IPS-18a (cell line): ENCODE results near the gene OOEP.

Experiments used
- H3K27ac ChIP-seq: one replicate; pipeline ENCODE4 v1.5.1; 2013; ENCODE audit warnings: low read length
- H3K27me3 ChIP-seq: one replicate; pipeline ENCODE4 v1.6.1; 2013; ENCODE audit warnings: mild to moderate bottlenecking, low read length; ENCODE audit not compliant: control insufficient read depth, insufficient read depth
- H3K36me3 ChIP-seq: one replicate; pipeline ENCODE4 v1.6.1; 2013; ENCODE audit warnings: low read depth, low read length; ENCODE audit not compliant: control insufficient read depth
- H3K4me1 ChIP-seq: one replicate; pipeline ENCODE4 v1.6.1; 2013; ENCODE audit warnings: low read depth, low read length; ENCODE audit not compliant: control insufficient read depth
- H3K4me3 ChIP-seq: one replicate; pipeline ENCODE4 v1.5.1; 2013; ENCODE audit warnings: low read length
- H3K9ac ChIP-seq: one replicate; pipeline ENCODE4 v1.6.1; 2013; ENCODE audit warnings: mild to moderate bottlenecking, low read length, moderate library complexity
- H3K9me3 ChIP-seq: one replicate; pipeline ENCODE4 v1.6.1; 2013; ENCODE audit warnings: low read depth, low read length; ENCODE audit not compliant: control insufficient read depth

OOEP gene

DNA sequence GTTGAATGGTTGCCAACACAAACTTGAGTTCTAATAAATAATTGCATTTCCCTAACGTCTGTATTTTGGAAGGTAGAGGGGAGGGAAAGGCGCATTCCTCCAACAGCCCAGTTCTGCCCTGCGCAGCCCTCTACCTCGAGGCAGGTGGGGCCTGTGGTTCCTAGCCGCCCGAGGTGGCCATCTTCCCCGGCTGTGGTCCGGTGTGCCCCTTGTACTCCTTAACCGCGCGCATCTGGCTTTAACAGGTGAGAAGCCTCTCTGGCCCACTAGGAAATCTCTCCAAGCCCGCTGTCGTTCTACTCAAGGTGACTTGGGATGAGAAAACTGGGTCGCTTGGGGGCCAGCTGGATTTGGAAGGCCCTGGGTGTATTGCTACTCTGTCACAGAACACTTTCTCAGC, 5.6 kb downstream of the OOEP start:
- no peaks in the 10 kb centered on the region for H3K9me3 ChIP-seq
- no peak overlapping the region for H3K27ac ChIP-seq
- no peak overlapping the region for H3K4me3 ChIP-seq
- H3K27me3 ChIP-seq: no peaks in the 10 kb centered on the region
- no peaks in the 10 kb centered on the region for H3K36me3 ChIP-seq
- H3K9ac ChIP-seq: no peak overlapping the region
- peaks cover 5% of the 10 kb centered on the region for H3K4me1 ChIP-seq

DNA sequence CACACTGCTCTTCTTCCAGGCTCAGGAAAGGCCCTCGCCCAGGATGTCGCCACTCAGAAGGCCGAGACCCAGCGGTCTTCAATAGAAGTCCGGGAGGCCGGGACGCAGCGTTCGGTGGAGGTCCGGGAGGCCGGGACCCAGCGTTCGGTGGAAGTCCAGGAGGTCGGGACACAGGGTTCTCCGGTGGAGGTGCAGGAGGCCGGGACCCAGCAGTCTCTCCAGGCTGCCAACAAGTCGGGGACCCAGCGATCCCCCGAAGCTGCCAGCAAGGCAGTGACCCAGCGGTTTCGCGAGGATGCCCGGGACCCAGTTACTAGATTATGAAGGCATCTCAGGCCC, 6.2 kb downstream of the OOEP start:
- peaks cover 5% of the 10 kb centered on the region for H3K4me1 ChIP-seq
- no peak overlapping the region for H3K9ac ChIP-seq
- H3K9me3 ChIP-seq: no peaks in the 10 kb centered on the region
- no peak overlapping the region for H3K27ac ChIP-seq
- H3K27me3 ChIP-seq: no peaks in the 10 kb centered on the region
- no peaks in the 10 kb centered on the region for H3K36me3 ChIP-seq
- no peak overlapping the region for H3K4me3 ChIP-seq

DNA sequence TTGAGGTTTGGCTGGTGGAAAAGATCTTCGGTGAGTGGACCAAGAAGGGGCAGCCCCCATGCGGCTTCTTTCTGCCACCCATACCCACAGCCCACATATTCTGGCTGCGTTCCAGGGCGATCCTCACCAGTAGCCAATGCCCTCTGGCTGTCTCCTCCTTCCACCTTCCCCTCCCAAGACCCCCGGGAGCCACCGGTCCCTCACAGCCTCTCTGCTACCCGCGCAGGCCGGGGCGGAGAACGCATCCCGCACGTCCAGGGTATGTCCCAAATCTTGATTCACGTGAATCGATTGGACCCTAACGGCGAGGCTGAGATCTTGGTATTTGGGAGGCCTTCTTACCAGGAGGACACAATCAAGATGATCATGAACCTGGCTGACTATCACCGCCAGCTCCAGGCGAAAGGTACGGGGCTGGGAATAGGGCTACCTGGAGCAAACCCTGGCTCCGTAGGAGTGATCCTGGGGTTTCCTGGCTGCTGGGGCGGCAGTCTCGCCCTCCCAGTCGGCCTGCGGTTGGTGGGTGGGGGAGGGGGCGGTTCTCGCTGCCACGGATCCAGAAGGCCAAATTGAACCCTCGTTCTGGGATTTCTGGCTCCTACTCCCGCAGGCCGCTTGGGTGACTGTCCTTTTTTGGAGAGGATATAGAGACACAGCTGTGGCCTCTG, 6.7 kb downstream of the OOEP start:
- H3K27ac ChIP-seq: no peak overlapping the region
- H3K36me3 ChIP-seq: no peaks in the 10 kb centered on the region
- H3K27me3 ChIP-seq: no peaks in the 10 kb centered on the region
- peaks cover 2% of the 10 kb centered on the region for H3K4me1 ChIP-seq
- H3K9me3 ChIP-seq: no peaks in the 10 kb centered on the region
- no peak overlapping the region for H3K4me3 ChIP-seq
- H3K9ac ChIP-seq: no peak overlapping the region

DNA sequence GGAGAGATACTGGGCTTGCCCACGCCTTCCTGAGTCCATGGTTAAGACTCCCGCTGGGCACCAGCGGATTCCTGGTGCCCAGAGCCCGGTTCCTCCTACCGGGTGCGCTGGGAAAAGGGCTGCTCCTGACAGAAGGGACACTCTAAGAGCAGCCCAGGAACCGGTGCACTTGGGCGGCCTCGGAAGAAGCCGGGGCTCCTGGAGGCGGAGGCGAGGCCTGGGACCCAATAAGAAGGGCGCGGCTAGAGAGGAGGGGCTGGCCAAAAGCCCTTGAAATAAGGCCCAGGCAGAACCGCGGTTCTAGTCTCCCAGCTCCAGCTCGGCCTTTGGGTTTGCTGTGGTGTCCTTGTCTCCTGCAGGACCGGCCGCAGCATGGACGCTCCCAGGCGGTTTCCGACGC, 7.3 kb downstream of the OOEP start, which contains the start of gene KHDC3L:
Gene KHDC3L (plus strand): TSS at position 301 of the 400 bp plus-strand sequence. CDS start 72 bp downstream, at position 373.
- Histone ChIP-seq H3K27ac (no peak within 1 kb of the TSS), H3K4me1 (no peaks in the 10 kb centered on the region), H3K9me3 (no peaks in the 10 kb centered on the region), H3K4me3 (no peak within 1 kb of the TSS), H3K36me3 (no peaks in the 10 kb centered on the region), H3K9ac (no peak within 1 kb of the TSS), H3K27me3 (no peaks in the 10 kb centered on the region)

DNA sequence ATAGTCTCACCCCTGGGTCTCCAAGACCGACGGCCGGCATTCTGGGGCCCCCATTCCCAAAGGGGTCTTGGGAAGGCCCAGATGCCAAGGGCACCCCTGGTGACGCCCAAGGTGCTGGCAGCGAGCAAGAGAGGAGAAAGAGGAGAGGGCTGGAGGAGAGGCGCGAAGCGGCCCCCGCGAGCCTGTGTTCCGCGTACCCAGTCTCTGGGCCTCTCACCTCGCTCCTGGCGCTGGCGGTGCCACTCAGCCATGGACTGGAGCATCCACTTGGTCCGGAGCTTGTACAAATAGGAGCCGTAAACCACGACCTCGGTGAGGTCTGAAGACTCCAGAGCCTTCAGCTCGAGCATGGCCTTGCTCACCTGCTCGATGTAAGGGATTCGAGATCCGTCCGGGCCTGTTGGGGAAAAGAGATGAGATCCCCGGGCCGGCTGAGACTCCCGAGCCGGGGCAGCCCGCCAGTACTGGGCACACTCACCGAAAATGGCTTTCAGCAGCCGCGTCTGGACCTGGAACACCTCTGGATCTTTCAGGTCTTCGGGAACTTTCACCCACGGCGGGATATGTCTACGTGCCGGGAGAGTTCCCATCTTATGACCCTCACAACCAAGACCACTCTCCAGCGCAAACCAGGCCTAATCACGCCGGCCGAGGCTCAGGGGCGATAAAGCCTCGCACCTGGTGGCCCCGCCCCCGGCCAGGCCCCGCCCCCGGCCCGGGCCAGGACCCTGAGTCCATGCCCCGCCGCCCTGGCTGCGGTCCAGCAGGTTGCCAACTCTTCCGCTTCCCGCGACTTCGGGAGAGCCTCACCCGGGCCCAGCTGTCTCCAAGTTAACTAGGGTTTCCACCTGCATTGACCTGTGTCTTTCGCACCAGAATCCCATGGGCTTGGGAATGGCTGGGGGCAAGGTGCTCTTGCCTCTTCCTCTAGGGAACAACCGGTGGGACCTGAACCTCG, 15.8 kb downstream of the OOEP start, which contains the start of gene DPPA5:
Gene DPPA5 (minus strand): TSS at position 641 of the 958 bp plus-strand sequence. CDS start 51 bp downstream, at position 590.
- no peaks in the 10 kb centered on the region for H3K27me3 ChIP-seq
- no peak within 1 kb of the TSS for H3K27ac ChIP-seq
- H3K9ac ChIP-seq: no peak within 1 kb of the TSS
- peaks cover 16% of the 10 kb centered on the region for H3K4me1 ChIP-seq
- H3K36me3 ChIP-seq: no peaks in the 10 kb centered on the region
- no peaks in the 10 kb centered on the region for H3K9me3 ChIP-seq
- no peak within 1 kb of the TSS for H3K4me3 ChIP-seq

DNA sequence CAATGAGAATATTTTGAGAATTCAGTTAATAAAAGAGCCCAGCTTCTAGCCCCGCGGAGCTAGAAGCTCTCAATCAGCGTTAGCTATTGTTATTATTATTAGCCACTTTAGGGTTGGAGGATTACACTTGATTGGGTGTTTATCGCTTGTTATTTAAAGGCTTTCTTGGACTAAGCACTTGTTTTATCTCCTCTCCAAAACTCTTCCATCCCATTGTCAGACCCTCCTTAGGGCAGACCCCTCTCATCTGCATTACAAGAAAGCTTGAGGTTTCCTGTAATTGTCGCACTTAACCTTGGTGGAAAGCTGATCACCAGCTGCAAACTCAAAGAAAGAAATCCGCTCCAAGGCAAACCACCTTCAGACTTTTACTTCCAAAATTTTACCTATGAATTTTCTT, 20.4 kb downstream of the OOEP start:
- Histone ChIP-seq H3K36me3 (no peaks in the 10 kb centered on the region), H3K4me1 (peaks cover 20% of the 10 kb centered on the region), H3K9me3 (no peaks in the 10 kb centered on the region), H3K9ac (no peak overlapping the region), H3K27ac (no peak overlapping the region), H3K4me3 (no peak overlapping the region), H3K27me3 (no peaks in the 10 kb centered on the region)

DNA sequence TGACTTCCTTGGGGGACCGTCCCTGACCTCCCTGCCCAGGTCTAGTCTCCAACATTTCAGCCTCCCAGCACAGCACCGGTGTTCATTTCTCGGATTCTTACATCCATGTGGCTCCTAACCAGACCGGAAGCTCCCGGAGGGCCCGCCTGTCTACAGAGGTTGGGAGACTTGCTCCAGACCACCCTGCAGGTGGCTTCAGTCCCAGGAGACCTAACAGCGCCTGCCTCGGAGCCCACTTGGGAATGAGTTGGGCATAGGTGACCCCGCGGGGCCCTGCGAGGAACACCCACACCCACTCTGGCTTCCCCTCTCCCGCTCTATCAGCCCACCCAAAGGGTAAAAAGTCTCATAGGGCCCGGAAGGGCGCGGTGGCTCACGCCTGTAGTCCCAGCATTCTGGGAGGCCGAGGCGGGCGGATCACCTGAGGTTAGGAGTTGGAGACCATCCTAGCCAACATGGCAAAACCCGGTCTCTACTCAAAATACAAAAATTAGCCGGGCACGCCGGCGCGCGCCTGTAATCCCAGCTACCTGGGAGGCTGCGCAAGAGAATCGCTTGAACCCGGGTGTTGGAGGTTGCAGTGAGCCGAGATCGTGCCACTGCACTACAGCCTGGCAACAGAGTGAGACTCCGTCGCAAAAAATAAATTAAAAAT, 21.0 kb downstream of the OOEP start:
- Histone ChIP-seq H3K27ac (no peak overlapping the region), H3K36me3 (no peaks in the 10 kb centered on the region), H3K9me3 (no peaks in the 10 kb centered on the region), H3K27me3 (no peaks in the 10 kb centered on the region), H3K4me3 (no peak overlapping the region), H3K9ac (no peak overlapping the region), H3K4me1 (peaks cover 20% of the 10 kb centered on the region)

DNA sequence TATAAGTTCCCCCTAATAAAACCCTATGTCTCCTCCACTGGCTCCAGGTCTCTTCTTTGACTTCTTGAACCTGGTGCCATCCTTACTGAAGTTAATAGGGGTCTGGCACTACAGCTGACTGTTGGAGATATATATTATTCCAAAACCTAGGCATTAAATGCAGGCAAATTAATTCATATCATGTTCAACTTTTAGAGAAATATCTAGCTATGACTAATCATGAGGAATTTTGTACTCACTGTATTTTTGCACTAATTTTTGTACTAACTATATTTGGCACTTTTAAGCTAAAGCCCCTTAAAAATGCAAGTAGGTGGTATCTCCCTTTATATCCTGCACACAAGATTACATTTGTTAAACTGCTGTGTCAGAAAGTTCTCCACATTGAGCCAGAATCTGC, 26.5 kb downstream of the OOEP start:
- Histone ChIP-seq H3K9ac (no peak overlapping the region), H3K4me3 (no peak overlapping the region), H3K4me1 (peaks cover 4% of the 10 kb centered on the region), H3K36me3 (no peaks in the 10 kb centered on the region), H3K9me3 (no peaks in the 10 kb centered on the region), H3K27me3 (no peaks in the 10 kb centered on the region), H3K27ac (no peak overlapping the region)

DNA sequence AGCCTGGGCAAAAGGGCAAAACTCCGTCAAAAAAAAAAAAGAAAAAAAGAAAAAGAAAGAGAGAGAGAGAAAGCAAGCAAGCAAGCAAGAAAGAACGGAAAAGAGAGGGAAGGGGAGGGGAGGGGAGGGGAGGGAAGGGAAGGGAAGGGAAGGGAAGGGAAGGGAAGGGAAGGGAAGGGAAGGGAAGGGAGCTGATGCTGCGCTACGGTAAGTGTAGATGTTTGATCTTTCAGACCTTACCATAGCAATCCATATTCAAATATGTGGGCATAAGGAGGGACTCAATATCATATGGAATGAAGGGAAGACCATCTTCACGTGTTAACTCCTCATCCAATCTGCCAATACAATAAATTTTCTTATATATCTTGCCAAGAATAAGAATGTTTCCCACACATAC, 27.5 kb downstream of the OOEP start:
- Histone ChIP-seq H3K9me3 (no peaks in the 10 kb centered on the region), H3K36me3 (no peaks in the 10 kb centered on the region), H3K27ac (no peak overlapping the region), H3K4me3 (no peak overlapping the region), H3K27me3 (no peaks in the 10 kb centered on the region), H3K4me1 (peaks cover 4% of the 10 kb centered on the region), H3K9ac (no peak overlapping the region)

DNA sequence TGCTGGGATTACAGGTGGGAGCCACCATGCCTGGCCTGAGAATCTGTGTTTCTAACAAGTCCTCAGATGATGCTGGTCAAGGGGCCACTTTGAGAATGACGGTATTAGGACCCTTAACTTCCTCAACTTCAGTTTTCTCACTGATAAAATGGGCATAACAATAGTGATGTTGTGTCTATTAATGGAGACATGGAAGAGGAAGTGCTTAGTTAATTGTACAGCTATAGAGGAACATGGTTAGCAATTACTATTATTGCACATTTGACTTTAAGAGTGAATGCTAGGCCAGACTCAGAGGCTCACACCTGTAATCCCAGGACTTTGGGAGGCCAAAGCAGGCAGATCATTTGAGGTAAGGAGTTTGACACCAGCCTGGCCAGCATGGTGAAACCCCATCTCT, 28.4 kb downstream of the OOEP start:
- no peak overlapping the region for H3K27ac ChIP-seq
- H3K27me3 ChIP-seq: no peaks in the 10 kb centered on the region
- no peaks in the 10 kb centered on the region for H3K36me3 ChIP-seq
- no peak overlapping the region for H3K9ac ChIP-seq
- H3K4me3 ChIP-seq: no peak overlapping the region
- H3K9me3 ChIP-seq: no peaks in the 10 kb centered on the region
- H3K4me1 ChIP-seq: no peaks in the 10 kb centered on the region

DNA sequence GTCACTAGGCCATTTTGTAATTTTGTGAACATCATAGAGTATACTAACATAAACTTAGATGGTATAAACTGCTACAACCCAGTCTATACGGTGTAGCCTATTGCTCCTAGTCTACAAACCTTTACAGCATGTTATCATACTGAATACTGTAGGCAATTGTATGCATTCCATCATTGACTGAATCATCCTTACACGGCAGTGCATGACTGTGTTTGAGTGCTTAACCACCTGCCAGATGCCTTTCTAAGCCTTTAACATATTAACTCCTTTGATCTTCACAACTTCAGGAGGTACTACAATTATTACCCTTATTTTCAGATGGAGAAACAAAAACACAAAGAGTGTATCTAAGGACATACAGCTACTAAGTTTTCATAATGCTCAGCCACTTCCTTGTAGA, 29.6 kb downstream of the OOEP start:
- H3K4me3 ChIP-seq: no peak overlapping the region

More for the DNA sequence above, 29.6 kb downstream of the OOEP start:
- Histone ChIP-seq H3K9me3 (no peaks in the 10 kb centered on the region), H3K4me1 (no peaks in the 10 kb centered on the region), H3K27ac (no peak overlapping the region), H3K36me3 (no peaks in the 10 kb centered on the region), H3K9ac (no peak overlapping the region), H3K27me3 (no peaks in the 10 kb centered on the region)
